ENCODE results near the gene MYO16. TPM values are rescaled to one million over a fixed set of nuclear protein-coding genes. Genes with fewer than 3 reads are reported as not detected.

Gene MYO16
- polyA plus RNA-seq, 1 donor from 2014 or later: 2.5 TPM

DNA sequence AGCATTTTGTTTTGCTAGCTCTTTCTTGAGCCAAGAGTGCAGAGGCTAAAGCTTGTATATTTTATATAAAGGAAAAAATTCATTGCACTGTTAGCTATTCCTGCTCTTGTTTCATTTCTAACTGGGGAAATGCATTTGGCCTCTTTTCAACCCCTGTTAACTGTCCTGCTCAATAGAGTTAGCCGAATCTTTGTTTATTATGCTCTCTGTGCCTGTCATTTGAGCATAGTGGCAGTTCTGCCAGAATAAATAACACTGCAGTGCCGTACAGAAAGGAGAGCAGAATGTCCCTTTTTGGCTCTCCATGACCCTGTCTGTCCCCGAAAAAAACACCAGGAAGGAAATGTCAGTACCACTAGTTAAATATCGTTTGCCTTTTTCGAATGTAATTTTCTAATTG lies 350.8 kb downstream of the MYO16 start:
- no peaks in the 10 kb centered on the region for H3K27me3 ChIP-seq (ENCODE audit: insufficient read depth, low read depth, low read length)
- H3K4me3 ChIP-seq (ENCODE audit: low read length): no peak overlapping the region
- H3K79me2 ChIP-seq (replicated peaks; ENCODE audit: insufficient read depth, low read length): no peaks in the 10 kb centered on the region
- no peak overlapping the region for H2AFZ ChIP-seq (ENCODE audit: low read depth, low read length)
- H3F3A ChIP-seq (ENCODE audit: insufficient read depth, low read length, poor library complexity, severe bottlenecking): no peaks in the 10 kb centered on the region
- no peak overlapping the region for H3K27ac ChIP-seq (ENCODE audit: low read length)
- no peaks in the 10 kb centered on the region for H3K36me3 ChIP-seq (ENCODE audit: insufficient read depth, low read length)
- TF ChIP-seq, protein P1, sequence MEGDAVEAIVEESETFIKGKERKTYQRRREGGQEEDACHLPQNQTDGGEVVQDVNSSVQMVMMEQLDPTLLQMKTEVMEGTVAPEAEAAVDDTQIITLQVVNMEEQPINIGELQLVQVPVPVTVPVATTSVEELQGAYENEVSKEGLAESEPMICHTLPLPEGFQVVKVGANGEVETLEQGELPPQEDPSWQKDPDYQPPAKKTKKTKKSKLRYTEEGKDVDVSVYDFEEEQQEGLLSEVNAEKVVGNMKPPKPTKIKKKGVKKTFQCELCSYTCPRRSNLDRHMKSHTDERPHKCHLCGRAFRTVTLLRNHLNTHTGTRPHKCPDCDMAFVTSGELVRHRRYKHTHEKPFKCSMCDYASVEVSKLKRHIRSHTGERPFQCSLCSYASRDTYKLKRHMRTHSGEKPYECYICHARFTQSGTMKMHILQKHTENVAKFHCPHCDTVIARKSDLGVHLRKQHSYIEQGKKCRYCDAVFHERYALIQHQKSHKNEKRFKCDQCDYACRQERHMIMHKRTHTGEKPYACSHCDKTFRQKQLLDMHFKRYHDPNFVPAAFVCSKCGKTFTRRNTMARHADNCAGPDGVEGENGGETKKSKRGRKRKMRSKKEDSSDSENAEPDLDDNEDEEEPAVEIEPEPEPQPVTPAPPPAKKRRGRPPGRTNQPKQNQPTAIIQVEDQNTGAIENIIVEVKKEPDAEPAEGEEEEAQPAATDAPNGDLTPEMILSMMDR (IDR thresholded peaks at IDR 0.05; ENCODE audit: poor library complexity, severe bottlenecking): no peak
- TF ChIP-seq MXI1 (conservative IDR thresholded peaks at IDR 0.05; ENCODE audit: poor library complexity, severe bottlenecking) (no peak), EP300 (conservative IDR thresholded peaks at IDR 0.05; ENCODE audit: poor library complexity, severe bottlenecking) (no peak), POLR2AphosphoS5 (IDR thresholded peaks at IDR 0.05) (no peak), RAD21 (conservative IDR thresholded peaks at IDR 0.05) (no peak), SMC3 (conservative IDR thresholded peaks at IDR 0.05; ENCODE audit: poor library complexity) (no peak), TAF1 (IDR thresholded peaks at IDR 0.05; ENCODE audit: low read depth) (no peak), EZH2 (IDR thresholded peaks at IDR 0.05; ENCODE audit: borderline replicate concordance, insufficient read depth, low read length, poor library complexity, severe bottlenecking) (no peak)
- TF ChIP-seq, protein P2, sequence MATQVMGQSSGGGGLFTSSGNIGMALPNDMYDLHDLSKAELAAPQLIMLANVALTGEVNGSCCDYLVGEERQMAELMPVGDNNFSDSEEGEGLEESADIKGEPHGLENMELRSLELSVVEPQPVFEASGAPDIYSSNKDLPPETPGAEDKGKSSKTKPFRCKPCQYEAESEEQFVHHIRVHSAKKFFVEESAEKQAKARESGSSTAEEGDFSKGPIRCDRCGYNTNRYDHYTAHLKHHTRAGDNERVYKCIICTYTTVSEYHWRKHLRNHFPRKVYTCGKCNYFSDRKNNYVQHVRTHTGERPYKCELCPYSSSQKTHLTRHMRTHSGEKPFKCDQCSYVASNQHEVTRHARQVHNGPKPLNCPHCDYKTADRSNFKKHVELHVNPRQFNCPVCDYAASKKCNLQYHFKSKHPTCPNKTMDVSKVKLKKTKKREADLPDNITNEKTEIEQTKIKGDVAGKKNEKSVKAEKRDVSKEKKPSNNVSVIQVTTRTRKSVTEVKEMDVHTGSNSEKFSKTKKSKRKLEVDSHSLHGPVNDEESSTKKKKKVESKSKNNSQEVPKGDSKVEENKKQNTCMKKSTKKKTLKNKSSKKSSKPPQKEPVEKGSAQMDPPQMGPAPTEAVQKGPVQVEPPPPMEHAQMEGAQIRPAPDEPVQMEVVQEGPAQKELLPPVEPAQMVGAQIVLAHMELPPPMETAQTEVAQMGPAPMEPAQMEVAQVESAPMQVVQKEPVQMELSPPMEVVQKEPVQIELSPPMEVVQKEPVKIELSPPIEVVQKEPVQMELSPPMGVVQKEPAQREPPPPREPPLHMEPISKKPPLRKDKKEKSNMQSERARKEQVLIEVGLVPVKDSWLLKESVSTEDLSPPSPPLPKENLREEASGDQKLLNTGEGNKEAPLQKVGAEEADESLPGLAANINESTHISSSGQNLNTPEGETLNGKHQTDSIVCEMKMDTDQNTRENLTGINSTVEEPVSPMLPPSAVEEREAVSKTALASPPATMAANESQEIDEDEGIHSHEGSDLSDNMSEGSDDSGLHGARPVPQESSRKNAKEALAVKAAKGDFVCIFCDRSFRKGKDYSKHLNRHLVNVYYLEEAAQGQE (IDR thresholded peaks at IDR 0.05; ENCODE audit: borderline replicate concordance): no peak
- H3K9me3 ChIP-seq (ENCODE audit: low read length): no peaks in the 10 kb centered on the region
- H3K9ac ChIP-seq (ENCODE audit: low read length): no peak overlapping the region
- H4K20me1 ChIP-seq (ENCODE audit: insufficient read depth): no peaks in the 10 kb centered on the region
- H3K9me2 ChIP-seq (ENCODE audit: insufficient read depth, low read length): no peaks in the 10 kb centered on the region
- no peak overlapping the region for H3K4me2 ChIP-seq (ENCODE audit: low read length)

DNA sequence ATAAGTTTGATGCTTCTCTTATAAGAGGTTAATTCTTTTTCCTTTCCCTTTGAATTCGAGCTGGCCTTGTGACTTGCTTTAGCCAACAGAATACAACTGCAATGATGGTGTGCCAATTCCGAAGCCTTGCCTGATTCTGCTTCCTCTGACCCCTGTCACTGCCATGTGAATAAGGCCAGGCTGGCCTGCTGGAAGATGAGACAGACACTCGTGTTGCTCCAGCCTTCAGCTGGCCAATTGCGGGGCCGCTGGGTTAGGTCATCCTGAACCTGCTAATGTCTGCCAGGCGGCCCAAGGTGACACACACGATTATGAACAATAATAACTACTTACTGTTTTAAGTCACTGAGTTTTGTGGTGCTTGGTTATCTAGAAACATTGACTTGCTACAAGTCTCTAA lies 352.0 kb downstream of the MYO16 start:
- TF ChIP-seq RAD21 (conservative IDR thresholded peaks at IDR 0.05) (no peak), TAF1 (IDR thresholded peaks at IDR 0.05; ENCODE audit: low read depth) (no peak), EZH2 (IDR thresholded peaks at IDR 0.05; ENCODE audit: borderline replicate concordance, insufficient read depth, low read length, poor library complexity, severe bottlenecking) (no peak), POLR2AphosphoS5 (IDR thresholded peaks at IDR 0.05) (no peak), EP300 (conservative IDR thresholded peaks at IDR 0.05; ENCODE audit: poor library complexity, severe bottlenecking) (no peak), SMC3 (conservative IDR thresholded peaks at IDR 0.05; ENCODE audit: poor library complexity) (no peak), MXI1 (conservative IDR thresholded peaks at IDR 0.05; ENCODE audit: poor library complexity, severe bottlenecking) (no peak)
- TF ChIP-seq, protein P2 (IDR thresholded peaks at IDR 0.05; ENCODE audit: borderline replicate concordance): no peak
- TF ChIP-seq, protein P1 (IDR thresholded peaks at IDR 0.05; ENCODE audit: poor library complexity, severe bottlenecking): no peak
- no peaks in the 10 kb centered on the region for H3F3A ChIP-seq (ENCODE audit: insufficient read depth, low read length, poor library complexity, severe bottlenecking)
- H3K9me3 ChIP-seq (ENCODE audit: low read length): no peaks in the 10 kb centered on the region
- no peak overlapping the region for H2AFZ ChIP-seq (ENCODE audit: low read depth, low read length)
- H3K9me2 ChIP-seq (ENCODE audit: insufficient read depth, low read length): no peaks in the 10 kb centered on the region
- no peak overlapping the region for H3K27ac ChIP-seq (ENCODE audit: low read length)
- H3K4me3 ChIP-seq (ENCODE audit: low read length): no peak overlapping the region
- H3K4me2 ChIP-seq (ENCODE audit: low read length): no peak overlapping the region
- H4K20me1 ChIP-seq (ENCODE audit: insufficient read depth): no peaks in the 10 kb centered on the region
- H3K79me2 ChIP-seq (replicated peaks; ENCODE audit: insufficient read depth, low read length): no peaks in the 10 kb centered on the region
- no peaks in the 10 kb centered on the region for H3K27me3 ChIP-seq (ENCODE audit: insufficient read depth, low read depth, low read length)
- H3K36me3 ChIP-seq (ENCODE audit: insufficient read depth, low read length): no peaks in the 10 kb centered on the region
- no peak overlapping the region for H3K9ac ChIP-seq (ENCODE audit: low read length)

Measured in neural cell (in vitro differentiated cells).